K562 (cell line): Measurements from ENCODE around the gene TLX2.

Source experiments
- PHB2 ChIP-seq: fragments of 450-650 bp; IDR thresholded peaks from 2 replicates; pipeline ENCODE4 v1.6.1; 2017; ENCODE audit warnings: low read depth
- SREBF2 ChIP-seq: sonication (generic); formaldehyde crosslinking; IDR thresholded peaks from 2 replicates; pipeline ENCODE4 v1.4.0; 2020; ENCODE audit warnings: mild to moderate bottlenecking, missing genetic modification reagents
- TF ChIP-seq, protein P1 (sequence below), 3 experiments: IDR thresholded peaks in 2 of 3; conservative IDR thresholded peaks in 1 of 3; 2 replicates each; pipeline ENCODE4 v1.5.1; 2011 to 2012; ENCODE audit warnings: low read length in 3 of 3, mild to moderate bottlenecking in 3 of 3, control low read depth in 2 of 3, improper control_type of control experiment in 1 of 3, inconsistent platforms in 1 of 3, low read depth in 1 of 3, mixed read lengths in 1 of 3, moderate library complexity in 1 of 3; ENCODE audit not compliant: insufficient read depth in 2 of 3

- TF ChIP-seq SREBF2 (no peak), PHB2 (no peak)
- TF ChIP-seq, protein P1, sequence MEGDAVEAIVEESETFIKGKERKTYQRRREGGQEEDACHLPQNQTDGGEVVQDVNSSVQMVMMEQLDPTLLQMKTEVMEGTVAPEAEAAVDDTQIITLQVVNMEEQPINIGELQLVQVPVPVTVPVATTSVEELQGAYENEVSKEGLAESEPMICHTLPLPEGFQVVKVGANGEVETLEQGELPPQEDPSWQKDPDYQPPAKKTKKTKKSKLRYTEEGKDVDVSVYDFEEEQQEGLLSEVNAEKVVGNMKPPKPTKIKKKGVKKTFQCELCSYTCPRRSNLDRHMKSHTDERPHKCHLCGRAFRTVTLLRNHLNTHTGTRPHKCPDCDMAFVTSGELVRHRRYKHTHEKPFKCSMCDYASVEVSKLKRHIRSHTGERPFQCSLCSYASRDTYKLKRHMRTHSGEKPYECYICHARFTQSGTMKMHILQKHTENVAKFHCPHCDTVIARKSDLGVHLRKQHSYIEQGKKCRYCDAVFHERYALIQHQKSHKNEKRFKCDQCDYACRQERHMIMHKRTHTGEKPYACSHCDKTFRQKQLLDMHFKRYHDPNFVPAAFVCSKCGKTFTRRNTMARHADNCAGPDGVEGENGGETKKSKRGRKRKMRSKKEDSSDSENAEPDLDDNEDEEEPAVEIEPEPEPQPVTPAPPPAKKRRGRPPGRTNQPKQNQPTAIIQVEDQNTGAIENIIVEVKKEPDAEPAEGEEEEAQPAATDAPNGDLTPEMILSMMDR (IDR thresholded peaks at IDR 0.05 in 2 of 3, conservative IDR thresholded peaks at IDR 0.05 in 1 of 3; ENCODE audit: insufficient read depth in 2 of 3, low read depth in 1 of 3, low read length in 3 of 3) = peak in 1 of 3 experiments; percentile 8; a peak in 1 of 6 replicates
Observed at GRCh38 chr2:74553892-74554819, 39.9 kb downstream of the TLX2 start, which contains the start of the genes DOK1 and LOXL3.
